IMR-90 (cell line): Measurements from ENCODE around the gene CADM3. TPM values are rescaled to one million over a fixed set of nuclear protein-coding genes. Genes with fewer than 3 reads are reported as not detected.

Experiments used
- ATAC-seq: fragments of 200-7000 bp; cut with Tn5 transposase; 2 replicates; pipeline ENCODE4 v1.9.1; 2020; ENCODE audit warnings: low read depth, mild to moderate bottlenecking, moderate library complexity
- BruUV-seq: library from RNA; stranded (reverse); fragments of 400-500 nt; replicated peaks from 2 replicates; lab custom pipeline; 2021; lab: Mats Ljungman, UMichigan
- CTCF ChIA-PET: fragments of 300-600 bp; formaldehyde crosslinking; extraction: SDS; loops from one replicate; lab custom pipeline; 2021; ENCODE audit warnings: antibody characterized with exemption; lab: Yijun Ruan, JAX
- POLR2A ChIA-PET: fragments of 300-600 bp; sonication (Branson Sonifier 250); formaldehyde crosslinking; loops from one replicate; lab custom pipeline; 2022; ENCODE audit warnings: antibody characterized with exemption; ENCODE audit not compliant: unreplicated experiment; lab: Charles Lee
- DNase-seq: peaks from one replicate; pipeline ENCODE4 v3.0.0; 2013
- H2AFZ ChIP-seq: replicated peaks from 2 replicates; pipeline ENCODE3; 2013; ENCODE audit warnings: low read length, mild to moderate bottlenecking; ENCODE audit not compliant: poor library complexity
- H2AK5ac ChIP-seq: 2 replicates; pipeline ENCODE4 v1.6.1; 2013; ENCODE audit warnings: low read depth, low read length, inconsistent platforms
- H2AK9ac ChIP-seq: replicated peaks from 2 replicates; pipeline ENCODE3; 2013; ENCODE audit warnings: mild to moderate bottlenecking, low read depth, low read length, moderate library complexity; ENCODE audit not compliant: poor library complexity
- H2BK120ac ChIP-seq: 2 replicates; pipeline ENCODE4 v1.6.1; 2013; ENCODE audit warnings: low read depth, low read length, inconsistent platforms
- H2BK15ac ChIP-seq: 3 replicates; pipeline ENCODE4 v1.6.1; 2013; ENCODE audit warnings: low read depth, low read length, inconsistent platforms
- H2BK20ac ChIP-seq: 2 replicates; pipeline ENCODE4 v1.6.1; 2013; ENCODE audit warnings: low read depth, mild to moderate bottlenecking, inconsistent platforms, low read length, moderate library complexity
- H2BK5ac ChIP-seq: 2 replicates; pipeline ENCODE4 v1.6.1; 2013; ENCODE audit warnings: mild to moderate bottlenecking, low read depth, low read length, inconsistent platforms; ENCODE audit not compliant: poor library complexity, severe bottlenecking
- H3K14ac ChIP-seq: replicated peaks from 2 replicates; pipeline ENCODE4 v1.6.1; 2013; ENCODE audit warnings: low read depth, low read length, inconsistent platforms
- H3K18ac ChIP-seq: 2 replicates; pipeline ENCODE4 v1.6.1; 2013; ENCODE audit warnings: low read depth, low read length, control low read depth
- H3K23ac ChIP-seq: 2 replicates; pipeline ENCODE4 v1.6.1; 2013; ENCODE audit warnings: low read depth, low read length, inconsistent platforms
- H3K27ac ChIP-seq: 2 replicates; pipeline ENCODE4 v1.5.1; 2013; ENCODE audit warnings: mild to moderate bottlenecking, control low read depth, low read length; ENCODE audit not compliant: insufficient read depth
- H3K27me3 ChIP-seq: 2 replicates; pipeline ENCODE4 v1.6.1; 2013; ENCODE audit warnings: low read length; ENCODE audit not compliant: control insufficient read depth, insufficient read depth
- H3K36me3 ChIP-seq: 2 replicates; pipeline ENCODE4 v1.6.1; 2013; ENCODE audit warnings: low read length, mixed read lengths; ENCODE audit not compliant: control insufficient read depth, insufficient read depth
- H3K4ac ChIP-seq: 2 replicates; pipeline ENCODE4 v1.6.1; 2013; ENCODE audit warnings: low read depth, low read length, inconsistent platforms
- H3K4me1 ChIP-seq: 2 replicates; pipeline ENCODE4 v1.6.1; 2013; ENCODE audit warnings: low read length, mixed read lengths; ENCODE audit not compliant: control insufficient read depth, insufficient read depth
- H3K4me2 ChIP-seq: 2 replicates; pipeline ENCODE4 v1.6.1; 2013; ENCODE audit warnings: low read depth, mild to moderate bottlenecking, control low read depth, low read length, moderate library complexity
- H3K4me3 ChIP-seq: 2 replicates; pipeline ENCODE4 v1.5.1; 2013; ENCODE audit warnings: low read depth, mild to moderate bottlenecking, control low read depth, low read length, moderate library complexity; ENCODE audit not compliant: insufficient read depth
- H3K56ac ChIP-seq: 2 replicates; pipeline ENCODE4 v1.6.1; 2013; ENCODE audit warnings: low read length, inconsistent platforms; ENCODE audit not compliant: insufficient read depth; ENCODE audit errors: extremely low read depth
- H3K79me1 ChIP-seq, 2 experiments: 2 replicates each; pipeline ENCODE4 v1.6.1; 2013; ENCODE audit warnings: low read length in 2 of 2, inconsistent platforms in 1 of 2, low read depth in 1 of 2
- H3K9ac ChIP-seq: 2 replicates; pipeline ENCODE4 v1.6.1; 2013; ENCODE audit warnings: low read depth, low read length, control low read depth
- H3K9me1 ChIP-seq: 2 replicates; pipeline ENCODE4 v1.6.1; 2013; ENCODE audit warnings: low read length, inconsistent platforms; ENCODE audit not compliant: insufficient read depth
- H3K9me3 ChIP-seq: 2 replicates; pipeline ENCODE4 v1.6.1; 2013; ENCODE audit warnings: low read length; ENCODE audit not compliant: control insufficient read depth, insufficient read depth
- H4K20me1 ChIP-seq: 2 replicates; pipeline ENCODE4 v1.6.1; 2013; ENCODE audit warnings: low read length, inconsistent platforms; ENCODE audit not compliant: insufficient read depth
- H4K5ac ChIP-seq: 2 replicates; pipeline ENCODE4 v1.6.1; 2013; ENCODE audit warnings: mild to moderate bottlenecking, low read depth, low read length, control low read depth
- H4K8ac ChIP-seq, 2 experiments: 2 replicates each; pipeline ENCODE4 v1.6.1; 2013; ENCODE audit warnings: low read depth in 2 of 2, low read length in 2 of 2, control low read depth in 1 of 2, inconsistent platforms in 1 of 2
- H4K91ac ChIP-seq: 2 replicates; pipeline ENCODE4 v1.6.1; 2013; ENCODE audit warnings: low read depth, low read length, inconsistent platforms; ENCODE audit not compliant: insufficient read depth
- BHLHE40 ChIP-seq: fragments of 150-350 bp; IDR thresholded peaks from 2 replicates; pipeline ENCODE4 v1.6.1; 2016; ENCODE audit warnings: mild to moderate bottlenecking, low read depth, low read length
- WGBS, 2 experiments: methylation state at CpG; one replicate each; pipeline versions ENCODE4 v1.1.5 to v1.1.7; 2013; ENCODE audit warnings: missing lambda C conversion rate in 2 of 2; ENCODE audit not compliant: insufficient read length in 1 of 2; ENCODE audit errors: extremely low coverage in 2 of 2; 5-methylcytosine and 5-hydroxymethylcytosine counted together
- dilution Hi-C: fragments of 300-500 bp; cut with HindIII; formaldehyde crosslinking; loops from one replicate; pipeline ENCODE4 v1.14.3; 2018; ENCODE audit warnings: low sequenced_read_pairs; ENCODE audit not compliant: unreplicated experiment
- in situ Hi-C: fragments of 300-500 bp; cut with MboI; formaldehyde crosslinking; loops from 3 replicates; pipeline ENCODE4 v1.14.3; 2019; ENCODE audit warnings: low sequenced_read_pairs, inconsistent platforms, mixed read lengths
- intact Hi-C: fragments of 100-400 bp; cut with micrococcal nuclease; formaldehyde crosslinking; loops from 2 replicates; pipeline ENCODE4 v1.10.0; 2022
- polyA plus RNA-seq, 3 experiments: library from polyadenylated mRNA; depleted of rRNA; stranded (reverse); fragments of >200 nt; gene quantifications; 2 replicates each; pipeline ENCODE4 v1.2.3, GENCODE V29; 2012; ENCODE audit warnings: low replicate concordance in 1 of 3
- total RNA-seq: library from RNA; depleted of rRNA; stranded (reverse); fragments of >200 nt; gene quantifications from 2 replicates; pipeline ENCODE4 v1.2.3, GENCODE V29; 2012

Gene CADM3
- total and polyA plus RNA-seq, 2 of the 4 experiments (the other 2 are of a cell fraction), result not detected

GRCh38 chr1:159171688-159172501 lies 480 bp downstream of the CADM3 start:
- H3K23ac ChIP-seq, result no peak overlapping the region
- peaks cover 23% of the 10 kb centered on the region for H3K27me3 ChIP-seq
- no peaks in the 10 kb centered on the region for H3K9me1 ChIP-seq
- ChIA-PET POLR2A (no interaction called here), CTCF (no interaction called here)
- H3K18ac ChIP-seq, result no peak overlapping the region
- no peaks in the 10 kb centered on the region for H3K36me3 ChIP-seq
- H3K79me1 ChIP-seq, result no peaks in the 10 kb centered on the region
- H3K9me3 ChIP-seq, result no peaks in the 10 kb centered on the region
- H2AK5ac ChIP-seq, result no peak overlapping the region
- H3K4me1 ChIP-seq, result no peaks in the 10 kb centered on the region; the same call in 1 of the 2 replicates
- no peak overlapping the region for H4K91ac ChIP-seq
- BruUV-seq, result no TSS peak
- H4K5ac ChIP-seq, result no peak overlapping the region
- H4K8ac ChIP-seq, result no peak overlapping the region
- no peak for DNase-seq
- peak overlapping the region; percentile 35 for H2AFZ ChIP-seq
- no peak overlapping the region for H2BK5ac ChIP-seq
- no peak overlapping the region for H3K9ac ChIP-seq
- H3K4ac ChIP-seq, result no peak overlapping the region
- WGBS, 2 experiments, result 3% methylated on average over 11 of the region's 49 CpGs; no CpG with 5 or more reads in 1 of the 2 experiments
- H3K56ac ChIP-seq, result no peak overlapping the region
- in situ Hi-C loops (no loop called here), intact Hi-C loops (no loop called here), dilution Hi-C loops (no loop called here)
- ATAC-seq, result no peak; the same call in 1 of the 2 replicates
- H3K4me2 ChIP-seq, result no peak overlapping the region
- no peak overlapping the region for H2BK20ac ChIP-seq
- TF ChIP-seq BHLHE40, result no peak
- H3K4me3 ChIP-seq, result no peak overlapping the region
- H2BK120ac ChIP-seq, result no peak overlapping the region
- H4K20me1 ChIP-seq, result no peaks in the 10 kb centered on the region
- H2AK9ac ChIP-seq, result no peak overlapping the region
- H3K27ac ChIP-seq, result no peak overlapping the region
- H3K14ac ChIP-seq, result no peak overlapping the region
- no peak overlapping the region for H2BK15ac ChIP-seq
